SK-N-SH (cell line): ENCODE data around the gene RHEBL1. TPM values are rescaled to one million over a fixed set of nuclear protein-coding genes. Genes with fewer than 3 reads are reported as not detected.

ENCODE experiments used
- CTCF ChIA-PET: fragments of 300-600, 350-600 bp; formaldehyde crosslinking; extraction: SDS; loops from one replicate; lab custom pipeline; 2021; lab: Yijun Ruan, JAX
- POLR2A ChIA-PET: fragments of 350-600 bp; sonication (Branson Sonifier 250); formaldehyde crosslinking; extraction: SDS; loops from one replicate; lab custom pipeline; 2020; ENCODE audit warnings: antibody characterized with exemption, inconsistent platforms; lab: Yijun Ruan, JAX
- DNase-seq: peaks from one replicate; pipeline ENCODE4 v3.0.0; 2012
- H2AFZ ChIP-seq: fragments of 200-600 bp; sonication (generic); 2 replicates; pipeline ENCODE4 v1.8.1; 2016; ENCODE audit warnings: antibody characterized with exemption, mild to moderate bottlenecking, low read depth
- H3F3A ChIP-seq: fragments of 200-600 bp; sonication (generic); replicated peaks from 2 replicates; pipeline ENCODE3; 2016; ENCODE audit warnings: antibody characterized with exemption, mild to moderate bottlenecking; ENCODE audit not compliant: insufficient read depth
- H3K27ac ChIP-seq, 2 experiments: fragments of 200-500 bp in 1 of 2; fragments of 200-600 bp in 1 of 2; sonication (Bioruptor generic) in 1 of 2; sonication (generic), shearing (Covaris generic) in 1 of 2; 2 replicates each; pipeline versions ENCODE4 v1.5.1 to v1.6.1; 2014 to 2016; ENCODE audit warnings: low read depth in 2 of 2, inconsistent platforms in 1 of 2, low read length in 1 of 2, mild to moderate bottlenecking in 1 of 2, mixed read lengths in 1 of 2
- H3K27me3 ChIP-seq: fragments of 200-600 bp; sonication (generic), shearing (Covaris generic); 2 replicates; pipeline ENCODE4 v1.6.1; 2016; ENCODE audit warnings: mixed run types; ENCODE audit not compliant: insufficient read depth
- H3K36me3 ChIP-seq, 2 experiments: fragments of 200-500 bp in 1 of 2; fragments of 200-600 bp in 1 of 2; sonication (Bioruptor generic) in 1 of 2; sonication (generic) in 1 of 2; replicated peaks in 1 of 2; 2 replicates each; pipeline versions ENCODE3 to v1.5.1; 2014 to 2016; ENCODE audit warnings: low read length in 1 of 2, mild to moderate bottlenecking in 1 of 2; ENCODE audit not compliant: insufficient read depth in 2 of 2, control insufficient read depth in 1 of 2
- H3K4me1 ChIP-seq, 2 experiments: fragments of 200-500 bp in 1 of 2; fragments of 200-600 bp in 1 of 2; sonication (Bioruptor generic) in 1 of 2; sonication (generic), shearing (Covaris generic) in 1 of 2; 2 replicates each; pipeline versions ENCODE4 v1.5.1 to v1.6.1; 2014 to 2016; ENCODE audit warnings: low read depth in 1 of 2, low read length in 1 of 2, mixed run types in 1 of 2; ENCODE audit not compliant: insufficient read depth in 2 of 2, control insufficient read depth in 1 of 2
- H3K4me2 ChIP-seq: fragments of 200-600 bp; sonication (generic), shearing (Covaris generic); 2 replicates; pipeline ENCODE4 v1.6.1; 2017; ENCODE audit warnings: mixed run types
- H3K4me3 ChIP-seq, 2 experiments: fragments of 200-500 bp in 1 of 2; fragments of 200-600 bp in 1 of 2; sonication (Bioruptor generic) in 1 of 2; sonication (generic), shearing (Covaris generic) in 1 of 2; 2 replicates each; pipeline versions ENCODE4 v1.5.1 to v1.8.1; 2014 to 2016; ENCODE audit warnings: low read depth in 2 of 2, inconsistent platforms in 1 of 2, low read length in 1 of 2, mild to moderate bottlenecking in 1 of 2, mixed read lengths in 1 of 2, moderate library complexity in 1 of 2
- H3K79me2 ChIP-seq: fragments of 200-600 bp; sonication (generic); 2 replicates; pipeline ENCODE4 v1.8.1; 2017; ENCODE audit warnings: mild to moderate bottlenecking; ENCODE audit not compliant: insufficient read depth
- H3K9ac ChIP-seq: fragments of 200-600 bp; sonication (generic); 2 replicates; pipeline ENCODE4 v1.6.1; 2017; ENCODE audit warnings: mixed run types
- H3K9me2 ChIP-seq: fragments of 200-600 bp; sonication (generic); 2 replicates; pipeline ENCODE4 v1.6.1; 2017; ENCODE audit warnings: mixed run types
- H3K9me3 ChIP-seq: fragments of 200-600 bp; sonication (generic); 2 replicates; pipeline ENCODE4 v1.6.1; 2017; ENCODE audit warnings: mixed run types, mild to moderate bottlenecking, moderate library complexity
- H4K20me1 ChIP-seq: fragments of 200-600 bp; sonication (generic); 2 replicates; pipeline ENCODE4 v1.6.1; 2017; ENCODE audit warnings: mild to moderate bottlenecking, mixed run types; ENCODE audit not compliant: insufficient read depth
- CTCF ChIP-seq: fragments of 200-600 bp; sonication (generic); IDR thresholded peaks from 2 replicates; pipeline ENCODE4 v1.6.1; 2017; ENCODE audit warnings: antibody characterized with exemption, mild to moderate bottlenecking, moderate library complexity
- ELF1 ChIP-seq: IDR thresholded peaks from 2 replicates; pipeline ENCODE4 v1.4.0; 2012
- EP300 ChIP-seq, 2 experiments: IDR thresholded peaks; 2 replicates each; pipeline versions ENCODE4 v1.4.0 to v1.6.1; 2012; ENCODE audit warnings: borderline replicate concordance in 1 of 2, low read depth in 1 of 2, low read length in 1 of 2
- FOSL2 ChIP-seq: IDR thresholded peaks from 2 replicates; pipeline ENCODE4 v1.4.0; 2012; ENCODE audit warnings: low read depth, mild to moderate bottlenecking, moderate library complexity, borderline replicate concordance
- FOXJ3 ChIP-seq: sonication (generic); formaldehyde crosslinking; IDR thresholded peaks from 2 replicates; pipeline ENCODE4 v1.5.1; 2020; ENCODE audit warnings: mild to moderate bottlenecking, missing genetic modification reagents
- FOXM1 ChIP-seq: IDR thresholded peaks from 2 replicates; pipeline ENCODE4 v1.4.0; 2012; ENCODE audit warnings: low read depth, mild to moderate bottlenecking
- GABPA ChIP-seq: IDR thresholded peaks from 2 replicates; pipeline ENCODE4 v1.4.0; 2012; ENCODE audit warnings: low read depth, mild to moderate bottlenecking
- IRF3 ChIP-seq: fragments of 150-350 bp; IDR thresholded peaks from 2 replicates; pipeline ENCODE4 v1.6.1; 2016; ENCODE audit warnings: mild to moderate bottlenecking, low read depth, low read length
- MAX ChIP-seq: IDR thresholded peaks from 2 replicates; pipeline ENCODE4 v1.4.0; 2012; ENCODE audit warnings: low read depth
- MEF2A ChIP-seq: IDR thresholded peaks from 2 replicates; pipeline ENCODE4 v1.4.0; 2012; ENCODE audit warnings: low read depth, borderline replicate concordance
- NRF1 ChIP-seq: IDR thresholded peaks from 2 replicates; pipeline ENCODE4 v1.6.1; 2012; ENCODE audit warnings: low read depth, mild to moderate bottlenecking, low read length
- RAD21 ChIP-seq: IDR thresholded peaks from 2 replicates; pipeline ENCODE4 v1.6.1; 2012; ENCODE audit warnings: mild to moderate bottlenecking, low read length
- RCOR1 ChIP-seq: fragments of 150-350 bp; IDR thresholded peaks from 2 replicates; pipeline ENCODE4 v1.6.1; 2017; ENCODE audit warnings: antibody characterized with exemption, low read length
- RFX5 ChIP-seq: IDR thresholded peaks from 2 replicates; pipeline ENCODE4 v1.6.1; 2012; ENCODE audit warnings: mild to moderate bottlenecking, improper control_type of control experiment, low read length
- TAF1 ChIP-seq: IDR thresholded peaks from 2 replicates; pipeline ENCODE4 v1.6.1; 2012; ENCODE audit warnings: low read depth, mild to moderate bottlenecking, low read length, moderate library complexity, borderline replicate concordance
- USF1 ChIP-seq: IDR thresholded peaks from 2 replicates; pipeline ENCODE4 v1.4.0; 2012; ENCODE audit warnings: low read depth, borderline replicate concordance
- ZBTB33 ChIP-seq: IDR thresholded peaks from 2 replicates; pipeline ENCODE4 v1.4.0; 2012; ENCODE audit warnings: low read depth, borderline replicate concordance
- WGBS: methylation state at CpG from one replicate; pipeline ENCODE4 v1.1.6; 2017; ENCODE audit warnings: low lambda C conversion rate; 5-methylcytosine and 5-hydroxymethylcytosine counted together
- polyA plus RNA-seq, 3 experiments: library from polyadenylated mRNA; depleted of rRNA; stranded (reverse); fragments of >200 nt; gene quantifications; 2 replicates each; pipeline ENCODE4 v1.2.3, GENCODE V29; 2012

RHEBL1 gene
- polyA plus RNA-seq, 1 of the 3 experiments (the other 2 are of a cell fraction), result 2.2 TPM

- DNase-seq, result peak; percentile 81
- Histone ChIP-seq H3K9me3 (no peaks in the 10 kb centered on the region), H3K27me3 (no peaks in the 10 kb centered on the region), H3K9ac (peak overlapping the region; percentile 98; the same call in 1 of the 2 replicates), H3K4me3 (peak overlapping the region; percentile 90 to 96; a peak in 3 of 4 replicates), H3K79me2 (peaks cover 79% of the 10 kb centered on the region), H3K9me2 (no peaks in the 10 kb centered on the region), H3K36me3 (peaks cover 17 to 42% of the 10 kb centered on the region in 2 experiments), H2AFZ (no peak overlapping the region), H3K4me1 (peaks cover 17 to 36% of the 10 kb centered on the region in 2 experiments; a peak in 3 of 4 replicates), H3F3A (peaks cover 13% of the 10 kb centered on the region), H3K27ac (peak overlapping the region in 1 of 2 experiments; percentile 13; a peak in 2 of 4 replicates), H4K20me1 (peaks cover 67% of the 10 kb centered on the region), H3K4me2 (peak overlapping the region; percentile 96)
- WGBS, result 57% methylated on average over 7 of the region's 7 CpGs
- ChIA-PET POLR2A (interaction anchor here (0.6 kb wide), 1 partner anchor 12 kb away, joined by 3 read pairs; no protein-coding TSS in a partner anchor), CTCF (interaction anchor here (1.2 to 8.1 kb wide), 5 partner anchors 11 to 68 kb away, joined by 5 to 49 read pairs (median 5); no protein-coding TSS in a partner anchor)
- TF ChIP-seq CTCF, result no peak
- TF ChIP-seq GABPA, result peak; percentile 47
- peak; percentile 74 for TF ChIP-seq NRF1
- TF ChIP-seq ELF1, result 0 out of 2 replicates have a peak, but pooled peaks have one; percentile 26
Observed at GRCh38 chr12:49055978-49056754, 13.6 kb downstream of the RHEBL1 start.

GRCh38 chr12:49055092-49055491 is 14.7 kb downstream of the RHEBL1 start:
- DNase-seq, result no peak
- H3K9me2 ChIP-seq, result no peaks in the 10 kb centered on the region
- 0 out of 2 replicates have a peak overlapping the region, but pooled peaks have one; percentile 96 for H3K4me2 ChIP-seq
- ChIA-PET CTCF (interaction anchor here (0.8 to 8.1 kb wide), 8 partner anchors 10 to 120 kb away, joined by 3 to 49 read pairs (median 5); no protein-coding TSS in a partner anchor), POLR2A (no interaction called here)
- peaks cover 13% of the 10 kb centered on the region for H3F3A ChIP-seq
- H3K9me3 ChIP-seq, result no peaks in the 10 kb centered on the region
- H3K36me3 ChIP-seq, result peaks cover 21 to 53% of the 10 kb centered on the region in 2 experiments
- H3K4me3 ChIP-seq, result no peak overlapping the region
- H3K9ac ChIP-seq, result no peak overlapping the region
- H2AFZ ChIP-seq, result no peak overlapping the region
- peaks cover 74% of the 10 kb centered on the region for H4K20me1 ChIP-seq
- H3K4me1 ChIP-seq, result peaks cover 19 to 35% of the 10 kb centered on the region in 2 experiments
- no peaks in the 10 kb centered on the region for H3K27me3 ChIP-seq
- no peak overlapping the region for H3K27ac ChIP-seq
- peaks cover 72% of the 10 kb centered on the region for H3K79me2 ChIP-seq
- 91% methylated on average over 4 of the region's 4 CpGs for WGBS
- TF ChIP-seq MEF2A, result no peak
- no peak for TF ChIP-seq RCOR1
- TF ChIP-seq MAX, result no peak
- no peak for TF ChIP-seq FOSL2
- no peak for TF ChIP-seq USF1
- TF ChIP-seq RAD21, result no peak
- TF ChIP-seq FOXJ3 (CRISPR knock-in tag), result no peak
- TF ChIP-seq IRF3, result no peak
- no peak for TF ChIP-seq CTCF
- no peak for TF ChIP-seq RFX5
- TF ChIP-seq FOXM1, result no peak
- no peak for TF ChIP-seq ZBTB33
- no peak for TF ChIP-seq TAF1
- TF ChIP-seq EP300 (IDR thresholded peaks at IDR 0.05; ENCODE audit: borderline replicate concordance in 1 of 2, low read depth in 1 of 2, low read length in 1 of 2), result no peak
